ENCODE measurements around the gene SRRM4. TPM values are rescaled to one million over a fixed set of nuclear protein-coding genes. Genes with fewer than 3 reads are reported as not detected.

SRRM4 gene
- total RNA-seq, 1 experiment from 2014 or later, result 0.96 TPM

DNA sequence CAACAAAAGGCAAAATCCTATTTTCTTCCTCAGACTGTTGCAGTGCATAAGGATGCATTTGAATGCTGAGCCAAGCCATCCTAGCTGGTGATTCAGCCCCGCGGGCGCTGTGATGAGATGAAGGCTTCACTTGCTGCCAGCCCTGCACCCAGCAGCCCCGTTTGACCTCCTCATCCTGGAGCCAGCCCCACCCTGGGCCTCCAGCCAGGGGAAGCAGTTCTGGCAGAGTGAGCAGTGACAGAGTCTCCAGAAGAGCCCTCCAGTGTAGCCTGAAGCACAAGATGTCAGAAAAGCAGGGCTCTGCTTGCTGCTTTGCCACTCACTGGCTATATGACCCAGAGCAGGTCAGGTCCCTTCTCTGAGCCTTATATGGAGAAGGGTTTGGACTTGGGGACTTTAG lies 101.2 kb downstream of the SRRM4 start (continued):
- TF ChIP-seq, protein P1, sequence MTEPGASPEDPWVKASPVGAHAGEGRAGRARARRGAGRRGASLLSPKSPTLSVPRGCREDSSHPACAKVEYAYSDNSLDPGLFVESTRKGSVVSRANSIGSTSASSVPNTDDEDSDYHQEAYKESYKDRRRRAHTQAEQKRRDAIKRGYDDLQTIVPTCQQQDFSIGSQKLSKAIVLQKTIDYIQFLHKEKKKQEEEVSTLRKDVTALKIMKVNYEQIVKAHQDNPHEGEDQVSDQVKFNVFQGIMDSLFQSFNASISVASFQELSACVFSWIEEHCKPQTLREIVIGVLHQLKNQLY (CRISPR knock-in tag; IDR thresholded peaks at IDR 0.05), result no peak
- TF ChIP-seq CREB1 (CRISPR knock-in tag; IDR thresholded peaks at IDR 0.05) (no peak), NFATC4 (CRISPR knock-in tag; IDR thresholded peaks at IDR 0.05) (no peak)
- TF ChIP-seq, protein P2, sequence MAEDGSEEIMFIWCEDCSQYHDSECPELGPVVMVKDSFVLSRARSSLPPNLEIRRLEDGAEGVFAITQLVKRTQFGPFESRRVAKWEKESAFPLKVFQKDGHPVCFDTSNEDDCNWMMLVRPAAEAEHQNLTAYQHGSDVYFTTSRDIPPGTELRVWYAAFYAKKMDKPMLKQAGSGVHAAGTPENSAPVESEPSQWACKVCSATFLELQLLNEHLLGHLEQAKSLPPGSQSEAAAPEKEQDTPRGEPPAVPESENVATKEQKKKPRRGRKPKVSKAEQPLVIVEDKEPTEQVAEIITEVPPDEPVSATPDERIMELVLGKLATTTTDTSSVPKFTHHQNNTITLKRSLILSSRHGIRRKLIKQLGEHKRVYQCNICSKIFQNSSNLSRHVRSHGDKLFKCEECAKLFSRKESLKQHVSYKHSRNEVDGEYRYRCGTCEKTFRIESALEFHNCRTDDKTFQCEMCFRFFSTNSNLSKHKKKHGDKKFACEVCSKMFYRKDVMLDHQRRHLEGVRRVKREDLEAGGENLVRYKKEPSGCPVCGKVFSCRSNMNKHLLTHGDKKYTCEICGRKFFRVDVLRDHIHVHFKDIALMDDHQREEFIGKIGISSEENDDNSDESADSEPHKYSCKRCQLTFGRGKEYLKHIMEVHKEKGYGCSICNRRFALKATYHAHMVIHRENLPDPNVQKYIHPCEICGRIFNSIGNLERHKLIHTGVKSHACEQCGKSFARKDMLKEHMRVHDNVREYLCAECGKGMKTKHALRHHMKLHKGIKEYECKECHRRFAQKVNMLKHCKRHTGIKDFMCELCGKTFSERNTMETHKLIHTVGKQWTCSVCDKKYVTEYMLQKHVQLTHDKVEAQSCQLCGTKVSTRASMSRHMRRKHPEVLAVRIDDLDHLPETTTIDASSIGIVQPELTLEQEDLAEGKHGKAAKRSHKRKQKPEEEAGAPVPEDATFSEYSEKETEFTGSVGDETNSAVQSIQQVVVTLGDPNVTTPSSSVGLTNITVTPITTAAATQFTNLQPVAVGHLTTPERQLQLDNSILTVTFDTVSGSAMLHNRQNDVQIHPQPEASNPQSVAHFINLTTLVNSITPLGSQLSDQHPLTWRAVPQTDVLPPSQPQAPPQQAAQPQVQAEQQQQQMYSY (CRISPR knock-in tag; IDR thresholded peaks at IDR 0.05), result no peak
- TF ChIP-seq, protein P3, sequence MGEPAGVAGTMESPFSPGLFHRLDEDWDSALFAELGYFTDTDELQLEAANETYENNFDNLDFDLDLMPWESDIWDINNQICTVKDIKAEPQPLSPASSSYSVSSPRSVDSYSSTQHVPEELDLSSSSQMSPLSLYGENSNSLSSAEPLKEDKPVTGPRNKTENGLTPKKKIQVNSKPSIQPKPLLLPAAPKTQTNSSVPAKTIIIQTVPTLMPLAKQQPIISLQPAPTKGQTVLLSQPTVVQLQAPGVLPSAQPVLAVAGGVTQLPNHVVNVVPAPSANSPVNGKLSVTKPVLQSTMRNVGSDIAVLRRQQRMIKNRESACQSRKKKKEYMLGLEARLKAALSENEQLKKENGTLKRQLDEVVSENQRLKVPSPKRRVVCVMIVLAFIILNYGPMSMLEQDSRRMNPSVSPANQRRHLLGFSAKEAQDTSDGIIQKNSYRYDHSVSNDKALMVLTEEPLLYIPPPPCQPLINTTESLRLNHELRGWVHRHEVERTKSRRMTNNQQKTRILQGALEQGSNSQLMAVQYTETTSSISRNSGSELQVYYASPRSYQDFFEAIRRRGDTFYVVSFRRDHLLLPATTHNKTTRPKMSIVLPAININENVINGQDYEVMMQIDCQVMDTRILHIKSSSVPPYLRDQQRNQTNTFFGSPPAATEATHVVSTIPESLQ (CRISPR knock-in tag; IDR thresholded peaks at IDR 0.05), result no peak
- TF ChIP-seq, protein P4, sequence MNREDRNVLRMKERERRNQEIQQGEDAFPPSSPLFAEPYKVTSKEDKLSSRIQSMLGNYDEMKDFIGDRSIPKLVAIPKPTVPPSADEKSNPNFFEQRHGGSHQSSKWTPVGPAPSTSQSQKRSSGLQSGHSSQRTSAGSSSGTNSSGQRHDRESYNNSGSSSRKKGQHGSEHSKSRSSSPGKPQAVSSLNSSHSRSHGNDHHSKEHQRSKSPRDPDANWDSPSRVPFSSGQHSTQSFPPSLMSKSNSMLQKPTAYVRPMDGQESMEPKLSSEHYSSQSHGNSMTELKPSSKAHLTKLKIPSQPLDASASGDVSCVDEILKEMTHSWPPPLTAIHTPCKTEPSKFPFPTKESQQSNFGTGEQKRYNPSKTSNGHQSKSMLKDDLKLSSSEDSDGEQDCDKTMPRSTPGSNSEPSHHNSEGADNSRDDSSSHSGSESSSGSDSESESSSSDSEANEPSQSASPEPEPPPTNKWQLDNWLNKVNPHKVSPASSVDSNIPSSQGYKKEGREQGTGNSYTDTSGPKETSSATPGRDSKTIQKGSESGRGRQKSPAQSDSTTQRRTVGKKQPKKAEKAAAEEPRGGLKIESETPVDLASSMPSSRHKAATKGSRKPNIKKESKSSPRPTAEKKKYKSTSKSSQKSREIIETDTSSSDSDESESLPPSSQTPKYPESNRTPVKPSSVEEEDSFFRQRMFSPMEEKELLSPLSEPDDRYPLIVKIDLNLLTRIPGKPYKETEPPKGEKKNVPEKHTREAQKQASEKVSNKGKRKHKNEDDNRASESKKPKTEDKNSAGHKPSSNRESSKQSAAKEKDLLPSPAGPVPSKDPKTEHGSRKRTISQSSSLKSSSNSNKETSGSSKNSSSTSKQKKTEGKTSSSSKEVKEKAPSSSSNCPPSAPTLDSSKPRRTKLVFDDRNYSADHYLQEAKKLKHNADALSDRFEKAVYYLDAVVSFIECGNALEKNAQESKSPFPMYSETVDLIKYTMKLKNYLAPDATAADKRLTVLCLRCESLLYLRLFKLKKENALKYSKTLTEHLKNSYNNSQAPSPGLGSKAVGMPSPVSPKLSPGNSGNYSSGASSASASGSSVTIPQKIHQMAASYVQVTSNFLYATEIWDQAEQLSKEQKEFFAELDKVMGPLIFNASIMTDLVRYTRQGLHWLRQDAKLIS (CRISPR knock-in tag; IDR thresholded peaks at IDR 0.05; ENCODE audit: borderline replicate concordance), result no peak

DNA sequence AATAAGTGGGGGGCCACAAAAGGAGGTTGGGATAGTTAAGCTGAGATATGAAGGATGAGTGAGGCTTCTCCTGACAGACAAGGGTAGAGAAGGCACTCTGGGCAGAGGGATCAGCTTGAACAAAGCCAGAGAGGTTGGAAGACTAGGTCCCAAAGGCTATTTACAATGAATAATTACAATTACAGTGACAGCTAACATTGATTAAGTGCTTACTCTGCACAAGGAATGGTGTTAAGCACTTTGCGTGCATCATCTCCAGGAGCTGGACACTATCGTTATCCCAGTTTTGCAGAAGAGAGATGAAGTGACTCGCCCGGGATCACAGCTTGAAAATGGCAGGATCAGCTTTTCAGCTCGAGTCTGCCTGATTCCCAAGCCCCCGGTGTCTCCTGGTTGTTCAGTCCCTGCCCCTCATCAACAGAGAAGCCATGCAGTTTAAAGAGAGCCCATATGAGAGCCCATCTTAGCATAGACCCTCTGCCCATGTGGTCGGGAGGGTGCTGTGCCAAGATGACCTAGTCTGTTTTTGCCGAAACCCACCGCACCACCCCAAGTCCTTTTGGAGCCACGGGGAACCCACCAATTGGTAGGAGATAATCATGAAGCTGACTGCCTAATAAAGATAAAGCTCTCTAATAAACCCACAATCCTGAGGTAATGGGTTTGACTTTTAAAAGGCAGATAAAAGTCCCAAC lies 107.5 kb downstream of the SRRM4 start:
- DNase-seq (ENCODE audit: low spot score) (no peak), ATAC-seq (peak; percentile 45)
- peak overlapping the region; percentile 5; the same call in 1 of the 2 replicates for H3K4me3 Mint-ChIP-seq
- H3K36me3 Mint-ChIP-seq, result no peaks in the 10 kb centered on the region
- TF ChIP-seq, protein P5, sequence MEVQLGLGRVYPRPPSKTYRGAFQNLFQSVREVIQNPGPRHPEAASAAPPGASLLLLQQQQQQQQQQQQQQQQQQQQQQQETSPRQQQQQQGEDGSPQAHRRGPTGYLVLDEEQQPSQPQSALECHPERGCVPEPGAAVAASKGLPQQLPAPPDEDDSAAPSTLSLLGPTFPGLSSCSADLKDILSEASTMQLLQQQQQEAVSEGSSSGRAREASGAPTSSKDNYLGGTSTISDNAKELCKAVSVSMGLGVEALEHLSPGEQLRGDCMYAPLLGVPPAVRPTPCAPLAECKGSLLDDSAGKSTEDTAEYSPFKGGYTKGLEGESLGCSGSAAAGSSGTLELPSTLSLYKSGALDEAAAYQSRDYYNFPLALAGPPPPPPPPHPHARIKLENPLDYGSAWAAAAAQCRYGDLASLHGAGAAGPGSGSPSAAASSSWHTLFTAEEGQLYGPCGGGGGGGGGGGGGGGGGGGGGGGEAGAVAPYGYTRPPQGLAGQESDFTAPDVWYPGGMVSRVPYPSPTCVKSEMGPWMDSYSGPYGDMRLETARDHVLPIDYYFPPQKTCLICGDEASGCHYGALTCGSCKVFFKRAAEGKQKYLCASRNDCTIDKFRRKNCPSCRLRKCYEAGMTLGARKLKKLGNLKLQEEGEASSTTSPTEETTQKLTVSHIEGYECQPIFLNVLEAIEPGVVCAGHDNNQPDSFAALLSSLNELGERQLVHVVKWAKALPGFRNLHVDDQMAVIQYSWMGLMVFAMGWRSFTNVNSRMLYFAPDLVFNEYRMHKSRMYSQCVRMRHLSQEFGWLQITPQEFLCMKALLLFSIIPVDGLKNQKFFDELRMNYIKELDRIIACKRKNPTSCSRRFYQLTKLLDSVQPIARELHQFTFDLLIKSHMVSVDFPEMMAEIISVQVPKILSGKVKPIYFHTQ (CRISPR knock-in tag; IDR thresholded peaks at IDR 0.05), result 0 out of 2 replicates have a peak, but pooled peaks have one; percentile 37
- 0 out of 2 replicates have a peak, but pooled peaks have one; percentile 44 for TF ChIP-seq SMAD3 (CRISPR knock-in tag; IDR thresholded peaks at IDR 0.05; ENCODE audit: borderline replicate concordance)
- TF ChIP-seq, protein P6, sequence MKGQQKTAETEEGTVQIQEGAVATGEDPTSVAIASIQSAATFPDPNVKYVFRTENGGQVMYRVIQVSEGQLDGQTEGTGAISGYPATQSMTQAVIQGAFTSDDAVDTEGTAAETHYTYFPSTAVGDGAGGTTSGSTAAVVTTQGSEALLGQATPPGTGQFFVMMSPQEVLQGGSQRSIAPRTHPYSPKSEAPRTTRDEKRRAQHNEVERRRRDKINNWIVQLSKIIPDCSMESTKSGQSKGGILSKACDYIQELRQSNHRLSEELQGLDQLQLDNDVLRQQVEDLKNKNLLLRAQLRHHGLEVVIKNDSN (CRISPR knock-in tag; IDR thresholded peaks at IDR 0.05), result no peak
- POLR2A ChIA-PET, result interaction anchor here (0.8 kb wide), 1 partner anchor 60 kb away, joined by 3 read pairs; no protein-coding TSS in a partner anchor
- H3K9me3 Mint-ChIP-seq, result peaks cover 9% of the 10 kb centered on the region
- peaks cover 3% of the 10 kb centered on the region for H3K27me3 Mint-ChIP-seq (ENCODE audit: low read depth)
- CTCF ChIA-PET, result interaction anchor here (0.6 to 3.2 kb wide), 12 partner anchors 52 to 894 kb away, joined by 3 to 20 read pairs (median 4); partner anchors contain the start of gene SRRM4
- peaks cover 52% of the 10 kb centered on the region for H3K4me1 Mint-ChIP-seq
- peak overlapping the region; percentile 93 for H3K27ac Mint-ChIP-seq

Data from WTC11 (cell line).